ENCODE data around the gene DET1.

DNA sequence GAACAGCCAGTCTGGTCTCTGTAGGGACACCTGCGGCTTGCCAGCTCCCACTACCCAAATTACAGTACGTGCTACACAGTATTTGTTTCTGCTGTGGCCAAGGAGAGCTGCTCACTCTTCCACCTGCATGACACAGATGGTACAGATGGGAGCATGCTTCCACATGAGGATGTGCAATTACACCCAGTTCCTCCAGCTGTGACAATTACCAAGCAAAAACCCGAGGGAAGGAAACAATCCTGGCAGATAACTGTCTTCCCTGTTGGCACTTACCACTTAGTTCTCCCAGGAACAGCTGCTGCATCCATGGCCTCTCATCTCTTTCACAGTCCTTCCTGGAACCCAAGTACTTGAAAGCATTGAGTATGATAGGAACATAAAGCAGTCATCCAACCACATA, 34.4 kb downstream of the DET1 start:
- TF ChIP-seq SUZ12 (IDR thresholded peaks at IDR 0.05; ENCODE audit: extremely low read depth, insufficient read depth, insufficient read length) (no peak), ZNF274 (IDR thresholded peaks at IDR 0.05; ENCODE audit: low read depth, low read length) (no peak), YY1 (IDR thresholded peaks at IDR 0.05; ENCODE audit: insufficient read depth, insufficient read length) (no peak)

Data from NT2/D1 (cell line).